Uterus (tissue), 4 donors: ENCODE data around the gene CRADD. TPM values are rescaled to one million over a fixed set of nuclear protein-coding genes. Genes with fewer than 3 reads are reported as not detected.

ENCODE experiments used
- DNase-seq, 2 donors: peaks; one replicate each; pipeline ENCODE4 v3.0.0-alpha.2; 2019 to 2020
- H3K27ac ChIP-seq, 2 donors: fragments of 200-600 bp; sonication (generic); 1 replicate in 1 of 2; 2 replicates in 1 of 2; pipeline ENCODE4 v1.5.1; 2016 to 2018
- H3K27me3 ChIP-seq, 2 donors: fragments of 200-600 bp; sonication (generic); one replicate each; pipeline ENCODE4 v1.5.1; 2018 to 2019; ENCODE audit warnings: control low read depth in 1 of 2
- H3K36me3 ChIP-seq, 2 donors: fragments of 200-600 bp; sonication (generic); one replicate each; pipeline ENCODE4 v1.5.1; 2019; ENCODE audit warnings: control low read depth in 1 of 2
- H3K4me1 ChIP-seq, 2 donors: fragments of 200-600 bp; sonication (generic); one replicate each; pipeline ENCODE4 v1.5.1; 2018 to 2019; ENCODE audit warnings: control low read depth in 1 of 2
- H3K4me3 ChIP-seq, 2 donors: fragments of 200-600 bp; sonication (generic); 1 replicate in 1 of 2; 2 replicates in 1 of 2; pipeline ENCODE4 v1.5.1; 2018 to 2019; ENCODE audit warnings: mild to moderate bottlenecking in 1 of 2
- H3K9me3 ChIP-seq, 2 donors: fragments of 200-600 bp; sonication (generic); one replicate each; pipeline ENCODE4 v1.5.1; 2019; ENCODE audit warnings: control low read depth in 1 of 2
- CTCF ChIP-seq, 4 experiments: fragments of 200-600 bp in 2 of 4; fragments of 450-650 bp in 2 of 4; sonication (generic) in 2 of 4; IDR thresholded peaks; one replicate each; pipeline ENCODE4 v1.5.1; 2016 to 2019; ENCODE audit warnings: antibody characterized with exemption in 4 of 4, mild to moderate bottlenecking in 2 of 4, moderate library complexity in 1 of 4
- POLR2A ChIP-seq, 2 donors: fragments of 450-650 bp; IDR thresholded peaks; one replicate each; pipeline ENCODE4 v1.6.1; 2016; ENCODE audit warnings: antibody characterized with exemption in 2 of 2, mild to moderate bottlenecking in 1 of 2, moderate library complexity in 1 of 2
- intact Hi-C: fragments of 100-400 bp; cut with DNase I; formaldehyde crosslinking; loops from one replicate; pipeline ENCODE4 v1.15.1; 2023; ENCODE audit warnings: low total_unique reads
- total RNA-seq, 4 donors: library from RNA; depleted of rRNA in 3 of 4; stranded (reverse); fragments of >200 nt in 3 of 4; gene quantifications; one replicate each; pipeline versions ENCODE4 v1.1.0 to v1.2.4, GENCODE V29; 2014 to 2023
- donor health status: DM: yes; HTN: yes; CAD: no.

CRADD gene
- total RNA-seq, 4 donors from 2014 or later = 26.4 to 105 (median 49.2) TPM

GRCh38 chr12:93783832-93784231, 106.7 kb downstream of the CRADD start:
- intact Hi-C loops = no loop called here

DNA sequence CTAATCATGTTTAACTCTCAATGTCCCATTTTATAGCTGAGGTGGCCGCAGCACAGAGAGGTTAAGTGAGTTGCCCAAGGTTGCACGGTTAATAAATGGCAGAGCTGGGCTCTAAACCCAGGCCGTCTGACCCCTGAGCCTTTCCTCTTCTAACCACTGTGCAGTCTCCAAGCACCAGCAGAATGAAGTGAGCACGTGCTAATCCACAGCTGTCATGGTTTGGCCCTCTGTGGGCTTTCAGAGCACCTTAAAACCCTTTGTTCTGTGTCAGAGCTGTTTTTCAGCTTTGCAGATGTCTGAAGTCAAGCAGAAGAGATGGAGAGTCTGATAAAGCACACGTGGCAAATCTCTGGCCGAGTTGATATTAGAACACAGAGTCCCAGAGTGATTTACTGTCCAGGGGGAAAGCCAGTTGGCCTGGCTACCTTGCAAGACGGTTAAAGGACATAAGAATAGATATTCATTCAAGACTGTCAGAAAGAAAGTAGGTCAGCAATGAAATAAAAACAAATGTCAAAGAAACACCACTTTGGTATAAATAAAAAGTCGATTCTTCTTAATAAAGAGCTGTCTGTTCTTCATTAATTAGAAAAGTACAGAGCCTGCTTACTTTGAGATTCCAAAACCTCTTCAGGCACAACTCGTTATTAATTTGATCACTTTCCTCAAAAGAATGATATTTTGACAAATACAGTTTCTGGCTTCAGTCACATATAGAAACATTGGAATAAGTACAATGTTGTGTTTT, 107.3 kb downstream of the CRADD start:
- DNase-seq = peak; percentile 79 to 92

More at GRCh38 chr12:93783832-93784231, 106.7 kb downstream of the CRADD start:
- peak overlapping the region; percentile 75 to 77 for H3K27ac ChIP-seq
- TF ChIP-seq CTCF (IDR thresholded peaks at IDR 0.05) = no peak
- TF ChIP-seq POLR2A (IDR thresholded peaks at IDR 0.05) = no peak
- H3K4me3 ChIP-seq = no peak overlapping the region
- no peaks in the 10 kb centered on the region for H3K9me3 ChIP-seq
- peaks cover 4 to 18% of the 10 kb centered on the region in 2 donors for H3K4me1 ChIP-seq
- H3K36me3 ChIP-seq = no peaks in the 10 kb centered on the region
- H3K27me3 ChIP-seq = no peaks in the 10 kb centered on the region
- DNase-seq = no peak

GRCh38 chr12:93785249-93786010, 108.3 kb downstream of the CRADD start:
- Histone ChIP-seq H3K4me1 (peaks cover 4 to 12% of the 10 kb centered on the region in 2 donors), H3K27ac (peak overlapping the region; percentile 75 to 77), H3K27me3 (no peaks in the 10 kb centered on the region), H3K4me3 (no peak overlapping the region), H3K36me3 (no peaks in the 10 kb centered on the region), H3K9me3 (no peaks in the 10 kb centered on the region)
- TF ChIP-seq POLR2A (IDR thresholded peaks at IDR 0.05) (no peak), CTCF (IDR thresholded peaks at IDR 0.05) (no peak)
- intact Hi-C loops = no loop called here
- DNase-seq = peak; percentile 38 to 77

More for the DNA sequence above, 107.3 kb downstream of the CRADD start:
- no peaks in the 10 kb centered on the region for H3K9me3 ChIP-seq
- intact Hi-C loops = no loop called here
- no peak overlapping the region for H3K4me3 ChIP-seq
- peak overlapping the region; percentile 75 to 77 for H3K27ac ChIP-seq
- H3K4me1 ChIP-seq = peaks cover 4 to 16% of the 10 kb centered on the region in 2 donors
- peak in 1 of 4 experiments; percentile 10 for TF ChIP-seq CTCF (IDR thresholded peaks at IDR 0.05)
- TF ChIP-seq POLR2A (IDR thresholded peaks at IDR 0.05) = no peak
- no peaks in the 10 kb centered on the region for H3K36me3 ChIP-seq
- no peaks in the 10 kb centered on the region for H3K27me3 ChIP-seq

GRCh38 chr12:93786656-93787397, 109.7 kb downstream of the CRADD start:
- intact Hi-C loops = no loop called here
- Histone ChIP-seq H3K9me3 (no peaks in the 10 kb centered on the region), H3K27me3 (no peaks in the 10 kb centered on the region), H3K4me3 (no peak overlapping the region), H3K36me3 (no peaks in the 10 kb centered on the region), H3K4me1 (peaks cover 4 to 12% of the 10 kb centered on the region in 2 donors), H3K27ac (peak overlapping the region; percentile 75 to 77)
- DNase-seq = no peak
- TF ChIP-seq POLR2A (IDR thresholded peaks at IDR 0.05) (no peak), CTCF (IDR thresholded peaks at IDR 0.05) (no peak)
